GM19463 (cell line): ENCODE measurements around the gene KCNJ10.
"Not testable (repeated sequence)": the region's sequence is repeated elsewhere in the genome, so short reads cannot be mapped to it uniquely, and the experiment has no call there.

Source experiments
- ATAC-seq: cut with Tn5 transposase; IDR thresholded peaks from one replicate; pipeline ENCODE4 v1.9.1; 2021; ENCODE audit warnings: mild to moderate bottlenecking, moderate library complexity; ENCODE audit not compliant: unreplicated experiment

The KCNJ10 gene

DNA sequence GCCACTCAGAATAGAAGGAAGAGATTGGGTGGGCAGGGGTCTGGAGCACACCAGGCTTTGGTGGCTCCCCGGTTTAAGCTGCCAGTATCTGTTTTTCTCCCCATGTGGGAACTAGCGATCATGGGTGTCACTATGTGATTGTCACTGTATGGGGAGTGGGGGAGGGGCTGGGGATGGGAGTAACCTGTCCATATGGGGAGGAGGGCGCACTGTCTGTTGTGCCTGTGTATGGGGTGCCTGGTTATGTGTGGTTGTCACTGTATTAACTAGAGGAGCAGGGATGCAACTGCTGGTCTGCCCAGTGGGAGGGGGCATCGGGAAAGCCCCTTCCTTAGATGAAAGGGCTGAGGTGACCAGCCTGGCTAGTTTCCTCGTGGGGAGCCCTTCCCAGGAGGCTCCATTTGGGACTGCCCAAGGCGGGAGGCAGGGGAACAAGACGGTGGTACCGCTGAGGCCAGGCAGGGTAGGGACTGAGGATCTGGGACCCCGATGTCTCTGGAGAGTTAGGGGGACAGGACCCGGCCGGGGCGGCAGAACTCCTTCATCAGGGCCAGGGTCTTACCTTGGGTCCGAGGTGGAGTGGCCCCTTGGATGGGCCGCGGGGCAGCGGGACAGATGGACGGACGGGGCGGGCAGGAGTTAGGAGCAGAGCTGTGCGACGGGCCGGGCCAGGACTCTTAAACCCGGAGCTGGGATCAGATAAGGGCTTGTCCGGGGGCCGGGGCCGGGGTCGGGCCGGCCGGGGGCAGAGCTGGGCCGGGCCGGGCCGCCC is at the start of gene KCNJ10:
Gene KCNJ10 (minus strand): TSS at position 701 of the 772 bp plus-strand sequence. CDS start 27,628 bp downstream, outside the sequence.
- ATAC-seq: no peak

DNA sequence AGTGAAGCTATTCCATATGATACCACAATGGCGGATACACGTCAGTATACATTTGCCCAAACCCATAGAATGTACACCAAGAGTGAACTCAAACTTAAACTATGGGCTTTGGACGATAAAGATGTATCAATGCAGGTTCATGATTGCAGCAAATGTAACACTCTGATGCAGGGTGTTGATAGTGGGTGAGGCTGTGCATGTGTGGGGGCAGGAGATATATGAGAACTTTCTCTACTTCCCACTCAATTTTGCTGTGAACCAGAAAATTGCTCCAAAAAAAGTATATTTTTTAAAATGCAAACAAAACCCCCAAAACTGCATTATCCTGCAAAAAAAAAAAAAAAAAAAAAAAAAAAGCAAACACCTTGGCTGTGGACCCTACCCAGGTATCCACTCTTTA is 49.0 kb upstream of the KCNJ10 start:
- ATAC-seq: no peak

DNA sequence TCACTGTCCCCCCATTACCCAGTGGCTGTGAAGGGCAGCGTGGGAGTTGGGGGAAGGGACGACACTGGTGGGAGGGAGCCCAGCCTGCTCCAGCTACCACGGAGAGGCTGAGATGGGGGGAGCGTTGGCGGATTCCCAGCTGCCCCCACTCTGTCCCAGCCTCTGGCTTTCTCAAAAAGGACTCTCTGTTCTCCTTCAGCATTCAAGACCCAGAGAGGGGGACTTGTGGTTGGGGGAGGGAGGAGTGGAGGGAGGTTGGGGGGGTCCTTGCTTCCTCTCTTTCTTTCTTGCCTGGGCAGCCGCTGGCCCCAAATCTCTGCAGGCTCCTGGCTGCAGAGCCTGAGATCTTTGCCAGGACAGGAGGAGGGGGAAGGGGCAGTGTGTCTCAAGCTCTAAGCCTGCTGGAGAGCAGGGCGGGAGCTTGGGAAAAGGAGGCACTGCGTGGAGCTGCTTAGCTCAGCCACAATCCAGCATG is 47.8 kb upstream of the KCNJ10 start:
- no peak for ATAC-seq

DNA sequence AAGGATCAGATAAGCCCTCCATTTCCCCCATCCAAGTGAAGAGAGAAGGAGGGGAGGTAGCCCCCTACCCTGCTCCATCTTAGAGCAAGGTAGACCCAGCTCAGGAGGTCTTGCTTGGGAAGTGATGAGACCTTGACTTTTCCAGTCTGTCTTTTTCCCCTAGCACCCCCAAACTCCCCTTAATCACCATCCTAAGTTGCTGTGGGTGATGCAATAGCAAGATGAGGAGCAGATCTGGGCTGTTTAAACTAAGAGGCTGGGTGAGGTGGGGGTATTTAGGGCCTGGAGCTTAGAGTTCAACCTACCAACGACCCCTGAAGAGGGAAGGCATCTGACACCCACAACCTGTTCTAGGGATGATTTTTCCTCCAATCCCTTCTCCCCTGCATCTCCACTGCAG is 47.3 kb upstream of the KCNJ10 start:
- ATAC-seq: no peak

DNA sequence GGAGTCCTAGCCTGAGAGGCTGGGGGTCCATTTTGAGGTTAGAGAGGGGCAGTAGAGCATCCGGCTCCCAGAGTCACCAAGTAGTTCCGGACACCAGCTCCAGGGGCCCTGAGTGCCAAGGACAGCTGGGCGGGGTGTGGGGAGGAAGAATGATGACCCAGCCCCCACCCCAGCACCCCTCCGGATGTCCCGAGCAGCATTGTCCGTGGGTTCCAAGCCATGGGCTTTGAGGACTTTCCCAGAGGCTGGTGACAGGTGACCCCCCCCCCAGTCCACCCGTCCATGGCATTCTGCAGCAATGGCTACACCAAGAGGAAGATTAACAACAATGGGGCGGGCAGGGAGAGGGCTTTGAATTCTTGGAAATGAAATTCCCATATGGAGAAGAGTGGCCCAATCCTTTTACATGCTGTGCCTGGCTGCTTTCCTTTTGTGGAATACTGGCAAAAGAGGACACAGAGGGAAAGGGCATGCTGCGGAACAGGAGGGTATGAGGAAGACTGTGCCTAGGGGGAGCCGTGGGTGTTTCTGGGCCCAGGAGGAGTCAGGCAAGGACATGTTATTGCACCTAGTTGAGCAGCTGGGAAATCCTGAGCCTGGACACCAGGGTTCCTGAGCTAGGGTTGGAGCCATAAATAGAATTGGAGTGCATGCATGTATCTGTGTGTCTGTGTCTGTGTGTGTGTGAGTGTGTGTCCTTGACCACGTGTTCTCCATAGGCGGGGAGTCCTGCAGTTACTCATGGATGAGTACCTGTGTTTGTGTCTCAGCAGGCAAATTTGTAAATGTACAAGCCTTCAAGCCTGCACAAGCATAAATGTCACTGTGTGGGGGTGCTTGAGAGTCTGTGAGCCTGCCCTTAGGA is 46.6 kb upstream of the KCNJ10 start:
- ATAC-seq: no peak

DNA sequence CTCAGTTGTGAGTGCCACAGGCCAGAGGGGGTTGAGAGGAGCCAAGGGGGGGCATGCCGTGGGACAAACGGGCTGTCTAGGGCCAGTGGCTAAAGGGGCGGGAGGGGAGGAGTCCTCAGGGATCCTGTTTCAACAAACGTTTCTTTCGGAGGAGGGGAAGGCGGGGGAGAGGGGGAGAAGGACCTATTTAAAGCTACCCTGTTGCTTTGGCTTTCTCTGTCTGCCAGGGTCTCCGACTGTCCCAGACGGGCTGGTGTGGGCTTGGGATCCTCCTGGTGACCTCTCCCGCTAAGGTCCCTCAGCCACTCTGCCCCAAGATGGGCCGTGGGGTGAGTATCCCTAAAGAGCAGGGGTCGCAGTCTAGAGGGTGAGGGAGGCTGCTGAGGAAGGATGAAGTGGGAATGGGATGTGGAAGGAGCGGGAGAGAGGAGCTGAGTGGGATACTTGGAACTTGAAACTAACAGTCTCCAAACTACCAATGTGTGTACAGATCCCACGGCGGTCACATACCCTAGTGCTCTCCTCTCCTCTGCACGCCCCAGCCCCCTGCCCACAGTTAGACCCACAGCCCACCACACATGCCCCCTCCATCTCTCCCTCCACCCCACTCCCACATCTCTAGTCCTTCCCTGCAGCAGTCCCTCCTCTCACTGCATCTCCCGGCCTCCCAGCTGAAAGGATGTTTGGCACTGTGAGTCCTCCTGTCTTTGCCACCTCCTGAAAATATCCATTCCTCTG is 45.8 kb upstream of the KCNJ10 start, which contains the start of gene ATP1A2:
Gene ATP1A2 (plus strand): TSS at position 215 of the 738 bp plus-strand sequence. CDS start 103 bp downstream, at position 318.
- ATAC-seq: no peak

DNA sequence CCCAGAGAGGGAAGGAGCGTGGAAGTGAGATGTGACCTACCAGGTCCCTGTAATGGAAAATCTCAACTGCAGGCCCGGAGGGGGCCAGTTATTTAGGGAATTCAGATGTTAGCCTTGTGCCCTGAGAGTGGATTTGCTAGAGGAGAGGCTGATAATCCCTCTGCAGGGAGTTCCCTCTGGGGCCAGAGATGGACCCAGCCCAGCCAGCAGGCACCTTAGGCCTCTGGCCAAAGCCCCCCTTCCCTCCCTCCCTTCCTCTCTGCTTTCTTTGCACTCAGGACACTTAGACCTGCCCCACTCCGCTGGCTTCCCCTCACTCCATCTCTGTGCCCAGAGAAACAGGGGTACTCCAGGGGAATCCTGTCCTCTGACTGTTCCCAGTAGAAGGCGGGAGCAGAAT is 44.1 kb upstream of the KCNJ10 start:
- no peak for ATAC-seq

DNA sequence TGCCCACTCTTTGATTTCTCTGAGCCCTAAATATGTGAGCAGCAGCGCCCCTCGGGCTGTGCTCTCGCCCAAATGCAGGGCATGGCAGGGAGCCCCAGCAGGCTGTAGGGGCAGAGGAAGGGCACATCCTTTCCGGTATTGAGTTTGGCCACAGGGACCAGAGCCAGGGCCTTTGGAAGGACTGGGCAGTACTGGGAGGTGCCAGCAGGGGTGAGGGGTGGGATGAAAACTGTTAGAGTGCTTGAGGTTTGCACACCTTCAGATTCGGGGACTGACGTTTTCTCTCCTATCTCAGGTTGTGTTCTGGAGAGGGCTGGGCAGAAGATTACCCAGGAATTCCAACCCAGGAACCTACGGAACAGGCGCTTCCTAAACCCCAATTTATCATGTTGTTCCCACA is 43.4 kb upstream of the KCNJ10 start:
- no peak for ATAC-seq

DNA sequence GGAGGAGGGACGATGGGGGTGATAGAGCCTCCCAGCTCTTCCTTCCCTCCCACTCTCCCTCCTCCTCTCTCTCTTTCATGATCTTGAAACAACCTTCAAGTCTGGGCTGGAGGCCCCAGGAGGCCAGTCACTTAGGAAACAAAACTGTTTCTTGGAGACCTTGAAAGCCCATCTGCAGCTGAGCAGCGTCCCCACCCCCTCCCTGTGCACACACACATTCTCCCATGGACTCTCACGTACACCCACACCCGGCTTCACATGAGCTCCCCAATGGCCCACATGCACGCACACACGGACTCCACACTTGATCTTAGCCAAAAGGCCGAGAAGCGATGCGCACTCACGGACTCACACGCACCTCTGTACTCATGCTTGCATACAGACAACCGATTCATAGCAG is 42.4 kb upstream of the KCNJ10 start:
- ATAC-seq: no peak

DNA sequence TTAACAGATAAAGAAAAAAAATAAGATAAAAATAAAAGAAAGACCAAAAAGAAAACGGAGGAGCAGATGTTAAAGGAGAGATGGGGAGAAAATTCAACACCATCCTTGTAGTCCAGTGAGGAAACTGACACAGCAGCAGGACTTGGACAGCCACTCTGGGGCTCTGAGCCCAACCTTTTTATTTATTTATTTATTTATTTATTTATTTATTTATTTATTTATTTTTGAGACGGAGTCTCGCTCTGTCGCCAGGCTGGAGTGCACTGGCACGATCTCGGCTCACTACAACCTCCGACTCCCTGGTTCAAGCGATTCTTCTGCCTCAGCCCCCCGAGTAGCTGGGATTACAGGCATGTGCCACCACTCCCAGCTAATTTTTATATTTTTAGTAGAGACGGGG is 41.5 kb upstream of the KCNJ10 start:
- ATAC-seq: not testable (repeated sequence)

DNA sequence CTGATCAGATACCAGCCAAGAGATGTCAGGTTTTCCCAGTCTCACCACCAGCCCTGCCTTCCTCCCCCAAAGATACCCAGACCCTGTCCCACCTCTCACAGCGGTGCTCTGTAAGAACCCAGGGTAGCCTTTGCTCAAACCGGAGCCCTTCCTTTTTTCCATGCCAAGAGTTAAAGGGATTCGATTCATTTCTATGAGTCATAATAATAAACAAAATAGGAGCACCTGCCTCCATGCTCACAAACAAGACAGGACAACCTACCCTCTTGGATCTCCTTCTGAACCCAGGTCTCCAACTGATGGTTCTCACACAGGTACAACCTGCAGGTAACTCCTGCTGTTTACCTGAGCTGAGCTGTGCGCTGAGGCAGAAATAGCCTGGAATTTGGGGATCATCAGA is 39.7 kb upstream of the KCNJ10 start:
- no peak for ATAC-seq

DNA sequence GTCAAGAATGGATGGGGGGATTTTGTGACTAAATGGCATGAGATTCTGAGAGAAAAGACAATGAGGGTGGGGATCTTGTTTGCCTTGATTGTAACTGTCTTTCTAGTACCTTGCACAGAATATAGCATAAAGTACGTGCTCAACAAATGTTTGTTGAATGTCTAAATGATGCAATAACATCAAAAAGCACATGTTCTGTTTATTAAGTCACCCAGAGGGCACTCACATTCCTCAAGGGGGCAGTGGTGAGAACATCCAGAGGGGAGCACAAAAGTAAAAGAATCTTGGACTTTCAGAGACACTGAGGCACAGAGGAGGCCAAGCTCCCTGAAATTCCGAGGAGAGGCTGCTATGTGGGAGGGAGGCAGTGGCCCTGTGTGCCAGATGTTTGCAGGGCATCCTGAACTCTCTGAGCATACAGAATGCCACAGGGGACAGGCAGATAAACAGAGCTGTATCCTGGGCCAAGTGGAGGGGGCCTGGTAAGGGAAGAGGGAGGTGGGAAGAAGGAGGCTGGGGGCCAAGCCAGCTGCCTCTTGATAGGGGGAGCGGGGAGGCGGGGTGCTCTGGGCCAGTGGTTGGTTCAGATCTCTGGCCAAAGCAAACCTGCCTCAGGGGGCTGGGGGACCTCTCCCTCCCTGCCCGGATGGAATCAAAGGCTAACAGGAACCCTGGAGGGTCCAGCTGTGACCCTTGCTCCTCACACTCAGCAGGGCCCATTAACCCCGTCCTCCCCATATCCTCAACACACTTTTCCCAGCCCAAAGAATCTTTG is 39.1 kb upstream of the KCNJ10 start:
- ATAC-seq: no peak

DNA sequence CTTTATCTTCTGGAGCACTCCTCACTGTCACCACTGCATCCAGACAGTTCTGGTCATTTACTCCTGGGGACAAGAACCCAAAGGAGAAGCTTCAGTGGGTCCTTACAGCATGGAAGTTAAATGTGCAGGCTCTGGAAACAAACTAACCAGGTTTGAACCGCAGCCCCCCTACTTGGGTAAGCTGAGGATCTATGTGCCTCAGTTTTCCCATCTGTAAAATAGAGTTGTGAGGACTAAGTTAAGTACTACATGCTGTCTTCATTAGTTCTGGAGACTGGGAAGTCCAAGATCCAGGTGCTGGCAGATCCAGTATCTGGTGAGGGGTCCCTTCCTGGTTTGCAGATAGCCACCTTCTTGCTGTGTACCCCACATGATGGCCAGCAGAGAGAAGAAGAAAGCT is 37.6 kb upstream of the KCNJ10 start:
- ATAC-seq: no peak

DNA sequence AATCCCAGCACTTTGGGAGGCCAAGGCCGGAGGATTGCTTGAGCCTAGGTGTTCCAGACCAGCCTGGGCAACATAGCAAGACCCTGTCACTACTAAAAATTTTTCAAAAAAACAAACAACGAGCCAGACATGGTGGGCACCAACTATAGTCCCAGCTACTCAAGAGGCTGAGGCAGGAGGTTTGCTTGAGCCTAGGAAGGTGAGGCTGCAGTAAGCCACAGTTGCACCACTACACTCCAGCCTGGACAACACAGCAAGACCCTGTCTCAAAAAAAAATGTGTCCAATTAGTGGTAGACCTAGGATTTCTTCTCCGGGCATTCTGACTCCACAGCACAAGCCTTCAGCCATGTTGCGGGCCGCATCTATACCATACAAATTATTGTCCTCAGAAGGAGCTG is 35.2 kb upstream of the KCNJ10 start:
- no peak for ATAC-seq

DNA sequence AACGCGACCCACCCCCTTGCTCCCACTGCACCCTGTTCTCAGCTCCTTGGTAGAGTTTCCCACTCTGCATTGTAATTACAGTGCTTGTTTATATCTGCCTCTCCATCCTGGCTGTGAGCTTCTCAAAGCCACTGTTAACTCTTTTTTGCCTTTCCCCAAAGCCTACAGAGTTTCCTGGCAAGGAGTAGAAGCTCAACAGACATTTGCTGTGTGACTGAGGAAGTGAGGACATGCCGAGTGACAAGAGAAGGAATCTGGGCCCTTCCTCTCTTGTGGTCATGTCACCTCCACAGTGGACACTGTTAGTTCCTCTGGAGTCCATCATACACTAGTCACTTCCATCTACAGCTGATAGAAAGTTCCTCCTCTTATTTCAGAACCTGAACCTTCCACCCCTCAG is 34.5 kb upstream of the KCNJ10 start:
- no peak for ATAC-seq

DNA sequence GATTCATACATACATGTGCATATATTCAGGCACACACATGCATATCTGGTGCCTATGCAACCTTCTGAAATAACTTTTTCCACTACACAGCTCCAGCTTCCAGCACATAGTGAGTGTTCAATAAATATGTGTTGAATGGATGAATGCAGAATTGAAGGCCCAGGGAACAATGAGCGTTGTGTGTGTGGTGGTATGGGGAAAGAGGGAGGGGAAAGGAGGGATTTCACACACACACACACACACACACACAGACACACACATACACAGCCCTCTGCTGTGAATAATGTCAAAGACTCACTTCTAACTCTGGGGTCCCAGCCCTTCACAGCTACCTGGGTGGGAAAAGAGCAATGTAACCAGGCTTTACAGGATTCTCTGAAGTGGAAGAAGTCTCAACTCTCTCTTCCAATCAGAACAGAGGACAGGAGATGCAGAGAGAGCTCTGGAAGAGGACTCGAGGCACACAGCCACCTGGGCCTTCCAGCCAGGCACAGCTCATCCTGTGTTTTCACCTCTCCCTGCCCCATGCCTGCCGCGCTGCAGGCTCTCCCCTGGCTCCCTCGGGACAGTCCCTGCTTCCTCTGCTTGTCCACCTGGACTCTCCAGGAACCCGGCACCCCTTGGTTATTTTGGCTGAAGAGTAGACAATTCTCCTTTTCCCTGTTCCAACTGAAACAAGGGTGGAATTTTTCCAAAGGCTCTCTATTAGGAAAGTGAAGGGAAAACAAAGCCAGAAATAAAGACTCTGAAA is 33.9 kb upstream of the KCNJ10 start:
- ATAC-seq: no peak

DNA sequence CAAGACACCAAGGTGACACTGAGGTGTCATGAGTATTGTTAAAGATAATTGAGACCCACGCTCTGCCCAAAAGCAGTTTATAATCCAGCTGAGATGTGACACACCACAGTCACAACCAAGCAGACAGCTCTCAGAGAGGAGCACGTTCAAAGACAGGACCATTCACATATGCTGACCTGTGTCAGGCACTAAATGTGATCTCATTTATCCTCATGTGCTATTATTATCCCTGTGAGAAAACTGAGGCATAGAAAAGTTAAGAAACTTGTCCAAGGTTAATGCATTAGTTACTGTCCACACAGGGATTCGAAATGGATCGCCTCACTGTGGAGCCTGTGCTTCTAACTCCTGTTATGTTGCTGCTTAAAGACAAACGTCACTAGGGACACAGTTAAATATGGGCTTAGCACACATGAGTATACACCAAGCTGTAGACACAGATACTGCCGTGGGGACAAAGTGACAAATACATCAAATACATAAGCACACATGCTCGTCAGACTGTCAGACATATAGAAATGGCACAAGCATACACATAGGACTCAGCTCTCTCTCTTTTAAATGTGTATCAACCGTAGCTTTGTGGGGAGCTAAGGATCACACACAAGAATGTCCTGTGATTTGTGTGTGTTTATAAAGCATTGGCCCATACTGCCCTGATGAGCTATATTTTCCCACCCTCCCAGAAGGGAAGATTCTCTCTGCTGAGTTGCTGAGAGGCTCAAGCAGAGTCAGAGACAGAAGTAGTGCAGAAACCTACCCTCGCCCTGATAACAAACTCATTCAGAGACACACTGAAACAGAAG is 32.0 kb upstream of the KCNJ10 start:
- no peak for ATAC-seq

DNA sequence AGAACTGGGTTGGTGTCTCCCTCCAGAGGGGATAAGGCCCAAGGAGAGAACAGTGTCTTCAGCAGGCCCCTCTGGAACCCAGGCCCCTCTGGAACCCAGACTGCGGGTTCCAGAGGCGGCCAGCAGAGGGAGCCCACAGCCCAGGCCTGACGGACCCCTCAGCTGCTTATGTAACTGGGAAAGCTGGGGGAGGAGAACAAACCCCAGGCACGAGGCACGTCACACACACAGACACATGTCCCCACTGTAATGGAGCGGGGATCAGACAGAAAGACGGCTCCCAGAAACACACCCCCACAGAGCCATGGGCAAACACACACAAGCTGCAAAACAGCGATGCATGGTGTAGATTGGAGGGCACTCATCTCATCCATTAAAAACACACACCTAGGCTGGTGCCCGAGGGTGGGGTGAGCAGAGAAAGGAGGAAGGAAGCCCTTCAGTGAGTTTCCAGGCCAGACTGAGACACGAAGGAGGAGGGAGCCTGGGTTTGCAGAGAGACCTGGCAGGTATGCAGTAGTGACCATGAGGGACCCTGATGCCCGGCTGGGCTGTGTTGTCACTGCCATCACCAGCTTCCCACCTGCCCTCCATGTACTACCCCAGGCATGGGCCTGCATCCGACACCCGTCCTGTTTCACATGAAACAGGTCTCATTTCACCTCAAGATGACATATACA is 31.2 kb upstream of the KCNJ10 start:
- peak; percentile 26 for ATAC-seq
